22Rv1 (cell line): ENCODE measurements around the gene CD19.

Experiments
- CTCF ChIP-seq: fragments of 450-650 bp; IDR thresholded peaks from 2 replicates; pipeline ENCODE4 v1.5.1; 2017; ENCODE audit warnings: mild to moderate bottlenecking
- ZFX ChIP-seq: fragments of 450-650 bp; IDR thresholded peaks from 2 replicates; pipeline ENCODE4 v1.6.1; 2017; ENCODE audit warnings: antibody characterized with exemption, borderline replicate concordance

GRCh38 chr16:28886945-28887344 is 44.8 kb upstream of the CD19 start:
- TF ChIP-seq CTCF (no peak), ZFX (no peak)
